Fibroblast of pulmonary artery (primary cell): Measurements from ENCODE around the gene SHISA7.
A peak's percentile ranks its signal among the peaks of the same experiment; 100 is the strongest.

Experiments used
- DNase-seq: peaks from one replicate; pipeline ENCODE4 v3.0.0-alpha.2; 2010; ENCODE audit warnings: low read depth
- H3K4me3 ChIP-seq: replicated peaks from 2 replicates; pipeline ENCODE4 v1.5.1; 2011; ENCODE audit warnings: low read depth, mild to moderate bottlenecking, control low read depth, low read length, moderate library complexity
- TF ChIP-seq, protein P1 (sequence below): IDR thresholded peaks from 2 replicates; pipeline ENCODE4 v1.5.1; 2011; ENCODE audit warnings: mild to moderate bottlenecking, control low read depth, low read length, inconsistent platforms; ENCODE audit errors: missing control alignments

The SHISA7 gene

DNA sequence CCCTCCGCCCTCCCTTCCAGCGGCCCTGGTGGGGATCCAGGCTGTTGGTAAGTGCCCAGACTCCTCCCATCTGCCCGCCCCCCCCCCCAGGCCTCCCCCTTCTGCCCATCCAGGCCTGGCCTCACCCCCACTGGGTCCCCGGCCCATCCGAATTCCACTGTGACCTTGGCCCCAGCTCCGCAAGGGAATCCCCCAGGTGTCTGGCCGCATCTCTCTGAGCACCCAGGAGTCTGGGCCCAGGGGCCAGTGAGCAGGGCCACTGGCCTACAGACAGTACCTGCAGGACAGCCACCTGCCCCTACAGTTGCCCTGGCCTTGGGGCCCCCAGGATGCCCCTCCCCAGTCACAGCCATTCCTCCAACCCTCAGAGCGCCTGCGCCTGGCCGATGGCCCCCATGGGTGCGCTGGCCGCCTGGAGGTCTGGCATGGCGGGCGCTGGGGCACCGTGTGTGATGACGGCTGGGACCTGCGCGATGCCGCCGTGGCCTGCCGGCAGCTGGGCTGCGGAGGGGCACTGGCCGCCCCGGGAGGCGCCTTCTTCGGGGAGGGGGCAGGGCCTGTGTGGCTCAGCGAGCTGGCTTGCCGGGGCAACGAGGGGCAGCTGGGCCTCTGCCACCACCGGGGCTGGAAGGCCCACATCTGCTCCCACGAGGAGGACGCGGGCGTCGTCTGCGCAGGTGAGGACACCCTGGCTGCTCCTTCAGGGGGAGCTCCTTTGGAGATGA lies 46.0 kb upstream of the SHISA7 start:
- no peak overlapping the region for H3K4me3 ChIP-seq
- no peak for DNase-seq
- TF ChIP-seq, protein P1, sequence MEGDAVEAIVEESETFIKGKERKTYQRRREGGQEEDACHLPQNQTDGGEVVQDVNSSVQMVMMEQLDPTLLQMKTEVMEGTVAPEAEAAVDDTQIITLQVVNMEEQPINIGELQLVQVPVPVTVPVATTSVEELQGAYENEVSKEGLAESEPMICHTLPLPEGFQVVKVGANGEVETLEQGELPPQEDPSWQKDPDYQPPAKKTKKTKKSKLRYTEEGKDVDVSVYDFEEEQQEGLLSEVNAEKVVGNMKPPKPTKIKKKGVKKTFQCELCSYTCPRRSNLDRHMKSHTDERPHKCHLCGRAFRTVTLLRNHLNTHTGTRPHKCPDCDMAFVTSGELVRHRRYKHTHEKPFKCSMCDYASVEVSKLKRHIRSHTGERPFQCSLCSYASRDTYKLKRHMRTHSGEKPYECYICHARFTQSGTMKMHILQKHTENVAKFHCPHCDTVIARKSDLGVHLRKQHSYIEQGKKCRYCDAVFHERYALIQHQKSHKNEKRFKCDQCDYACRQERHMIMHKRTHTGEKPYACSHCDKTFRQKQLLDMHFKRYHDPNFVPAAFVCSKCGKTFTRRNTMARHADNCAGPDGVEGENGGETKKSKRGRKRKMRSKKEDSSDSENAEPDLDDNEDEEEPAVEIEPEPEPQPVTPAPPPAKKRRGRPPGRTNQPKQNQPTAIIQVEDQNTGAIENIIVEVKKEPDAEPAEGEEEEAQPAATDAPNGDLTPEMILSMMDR, result no peak

DNA sequence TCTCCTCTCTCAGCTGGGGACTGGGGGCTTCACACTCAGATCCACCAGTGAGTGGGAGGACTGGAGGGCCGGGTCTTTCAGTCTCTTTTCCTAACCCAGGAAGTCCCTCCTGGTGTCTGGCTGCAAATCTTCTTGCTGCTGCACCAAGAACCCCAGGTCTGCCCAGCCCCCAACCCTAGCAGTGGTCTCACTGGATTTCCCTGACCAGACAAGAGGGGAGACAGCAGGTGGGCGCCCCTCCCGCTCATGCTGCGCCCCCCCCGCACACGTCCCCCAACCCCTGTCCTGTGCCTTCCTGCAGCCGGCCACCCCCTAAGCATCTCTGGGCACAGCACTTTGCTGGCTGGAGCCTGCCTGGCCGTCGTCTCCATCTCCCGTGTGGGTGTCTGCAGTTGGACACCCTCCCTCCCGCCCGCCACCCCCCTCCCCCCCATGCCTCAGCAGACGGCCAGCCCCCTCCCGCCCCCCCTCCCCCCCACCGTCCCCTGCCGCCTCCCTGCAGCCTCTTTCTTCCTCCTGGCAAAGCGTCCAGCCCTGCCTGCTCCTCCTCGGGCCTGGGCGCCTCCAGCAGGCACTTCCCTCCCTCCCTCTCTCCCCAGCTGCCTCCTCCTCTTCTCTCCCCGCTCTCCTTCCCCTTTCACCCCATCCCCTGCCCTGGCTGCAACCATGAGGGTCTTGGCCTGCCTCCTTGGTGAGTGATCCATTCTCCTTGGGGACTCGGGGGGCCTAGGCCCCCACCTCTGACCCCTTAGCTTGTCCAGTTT lies 45.0 kb upstream of the SHISA7 start, which contains the start of gene SSC5D:
Gene SSC5D (plus strand): TSS at position 513 of the 764 bp plus-strand sequence. CDS start 154 bp downstream, at position 667.
- TF ChIP-seq, protein P1, result no peak
- DNase-seq, result peak; percentile 62
- H3K4me3 ChIP-seq, result peak within 1 kb of the TSS; percentile 46

DNA sequence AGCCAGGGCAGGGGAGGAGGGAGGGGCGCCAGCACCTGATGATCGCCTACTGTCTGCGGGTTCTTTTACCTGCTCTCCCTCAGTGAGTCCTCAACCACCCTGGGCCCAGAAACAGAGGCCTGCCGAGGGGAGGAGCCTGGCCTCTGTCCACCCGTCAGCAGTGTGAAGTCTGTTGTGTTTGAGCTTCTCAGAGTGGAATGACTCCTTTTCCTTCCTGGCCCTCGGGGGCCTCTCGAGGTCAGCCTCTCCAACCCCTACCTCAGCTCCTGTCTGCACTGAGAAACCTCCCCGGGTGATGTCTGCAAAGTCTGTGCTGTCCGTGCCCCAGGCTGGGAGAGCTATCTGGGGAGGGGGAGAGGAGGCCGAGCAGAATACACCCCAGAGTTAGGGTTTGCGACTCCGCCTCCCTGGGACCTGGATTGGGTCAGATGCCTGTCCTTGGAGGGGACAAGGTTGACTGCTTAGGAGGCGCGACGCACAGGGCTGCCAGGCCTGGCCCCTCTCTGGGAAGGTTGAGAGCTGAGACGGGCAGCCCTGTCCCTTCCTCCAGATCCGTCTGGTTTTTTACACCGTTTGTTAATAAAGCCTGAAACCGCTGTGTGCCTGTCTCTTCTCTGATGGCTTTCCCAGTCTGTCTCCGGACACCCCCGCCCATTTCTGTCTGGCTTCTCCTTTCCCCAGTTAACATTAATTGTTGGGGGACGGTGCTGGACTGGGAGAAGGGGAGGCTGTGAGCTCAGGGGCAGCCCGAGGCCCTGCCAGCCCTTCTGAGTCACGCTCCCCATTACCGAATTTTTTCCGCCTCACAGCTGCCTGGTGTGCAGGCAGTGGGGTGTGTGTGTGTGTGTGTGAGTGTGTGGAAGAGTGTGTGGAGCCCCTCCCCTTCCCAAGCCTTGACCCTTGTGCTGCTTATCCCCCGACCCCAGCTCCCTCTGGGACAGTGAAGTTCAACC lies 44.1 kb upstream of the SHISA7 start:
- TF ChIP-seq, protein P1, result no peak
- peak overlapping the region; percentile 38 for H3K4me3 ChIP-seq
- peak; percentile 93 for DNase-seq

DNA sequence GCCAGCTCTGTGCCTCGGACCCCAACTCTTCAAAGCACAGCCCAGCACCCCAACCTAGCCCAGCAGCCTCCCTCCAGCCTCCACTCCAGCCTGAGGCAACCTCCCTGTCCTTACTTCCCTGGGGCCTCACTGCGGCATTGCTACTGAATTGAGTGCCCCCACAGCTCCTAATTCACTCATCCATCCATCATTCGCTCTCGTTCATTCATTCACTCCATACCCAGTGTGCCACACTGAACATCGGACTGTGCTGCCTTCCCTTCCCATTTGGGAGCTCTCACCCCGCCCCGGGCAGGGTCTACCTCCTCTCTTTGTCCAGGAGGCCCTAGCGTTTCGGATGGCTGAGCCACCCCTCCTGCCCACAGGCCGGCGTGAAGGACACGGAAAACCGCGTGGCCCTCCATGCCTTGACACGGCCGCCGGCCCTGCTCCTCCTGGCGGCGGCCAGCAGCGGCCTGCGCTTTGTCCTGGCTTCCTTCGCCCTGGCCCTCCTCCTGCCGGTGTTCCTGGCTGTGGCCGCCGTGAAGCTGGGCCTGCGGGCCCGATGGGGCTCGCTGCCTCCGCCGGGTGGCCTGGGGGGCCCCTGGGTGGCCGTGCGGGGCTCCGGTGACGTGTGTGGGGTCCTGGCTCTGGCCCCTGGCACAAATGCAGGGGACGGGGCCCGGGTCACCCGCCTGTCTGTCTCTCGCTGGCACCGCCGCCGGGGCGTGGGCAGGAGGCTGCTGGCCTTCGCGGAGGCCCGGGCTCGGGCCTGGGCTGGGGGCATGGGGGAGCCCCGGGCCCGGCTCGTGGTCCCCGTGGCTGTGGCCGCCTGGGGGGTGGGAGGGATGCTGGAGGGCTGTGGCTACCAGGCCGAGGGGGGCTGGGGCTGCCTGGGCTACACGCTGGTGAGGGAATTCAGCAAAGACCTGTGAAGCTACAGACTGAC lies 43.2 kb upstream of the SHISA7 start:
- TF ChIP-seq, protein P1, result no peak
- H3K4me3 ChIP-seq, result peak overlapping the region; percentile 67
- no peak for DNase-seq

DNA sequence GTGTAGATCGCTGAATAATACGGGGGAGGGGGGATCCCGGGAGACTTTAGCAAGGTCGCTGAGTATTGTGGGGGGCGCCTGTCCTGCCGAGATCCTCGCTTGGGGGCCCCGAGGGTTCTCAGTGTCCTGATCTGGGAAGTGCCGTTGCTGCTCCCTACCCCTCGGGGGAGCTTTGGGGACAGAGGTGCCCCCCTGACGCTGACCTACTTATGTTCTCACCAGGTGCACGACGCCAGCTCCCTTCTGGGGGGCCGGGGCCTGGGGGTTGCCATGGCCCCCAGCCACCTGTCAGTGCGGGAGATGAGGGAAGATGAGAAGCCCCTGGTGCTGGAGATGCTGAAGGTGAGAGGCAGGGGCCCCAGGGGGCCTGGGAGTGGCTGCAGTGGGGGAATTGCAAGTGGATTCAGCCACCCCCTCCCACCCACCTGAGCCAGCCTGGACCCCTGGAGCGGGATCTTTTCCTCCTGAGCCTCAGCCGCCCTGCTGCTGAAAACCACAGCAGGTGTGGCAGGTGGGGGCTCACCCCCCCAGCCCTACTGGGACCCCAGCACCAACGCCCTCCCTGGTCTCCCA lies 42.4 kb upstream of the SHISA7 start:
- peak overlapping the region; percentile 67 for H3K4me3 ChIP-seq
- no peak for DNase-seq
- TF ChIP-seq, protein P1, result no peak
